H54 (cell line): ENCODE measurements around the gene BOK.
"Not testable (repeated sequence)": the region's sequence is repeated elsewhere in the genome, so short reads cannot be mapped to it uniquely, and the experiment has no call there.

ENCODE experiments used
- DNase-seq: peaks from one replicate; pipeline ENCODE4 v3.0.0; 2011; ENCODE audit warnings: low spot score, mixed read lengths; ENCODE audit not compliant: insufficient read length
- FAIRE-seq: peaks from 3 replicates; lab custom pipeline; 2011; peaks lifted over from hg19 to GRCh38; lab: Jason Lieb, UNC
- POLR2A ChIP-seq: IDR thresholded peaks from 2 replicates; pipeline ENCODE4 v1.6.1; 2011; ENCODE audit warnings: low read depth, mild to moderate bottlenecking, low read length

The BOK gene

GRCh38 chr2:241556746-241557145 lies 1.8 kb upstream of the BOK start:
- no peak for TF ChIP-seq POLR2A
- DNase-seq (no peak), FAIRE-seq (no peak)

GRCh38 chr2:241559323-241560161 lies 997 bp downstream of the BOK start:
- FAIRE-seq (no peak), DNase-seq (no peak)
- no peak for TF ChIP-seq POLR2A

GRCh38 chr2:241560162-241560882 lies 1.8 kb downstream of the BOK start:
- no peak for TF ChIP-seq POLR2A
- FAIRE-seq (no peak), DNase-seq (no peak)

GRCh38 chr2:241560883-241561474 lies 2.4 kb downstream of the BOK start:
- no peak for TF ChIP-seq POLR2A
- no peak for FAIRE-seq
- no peak for DNase-seq

DNA sequence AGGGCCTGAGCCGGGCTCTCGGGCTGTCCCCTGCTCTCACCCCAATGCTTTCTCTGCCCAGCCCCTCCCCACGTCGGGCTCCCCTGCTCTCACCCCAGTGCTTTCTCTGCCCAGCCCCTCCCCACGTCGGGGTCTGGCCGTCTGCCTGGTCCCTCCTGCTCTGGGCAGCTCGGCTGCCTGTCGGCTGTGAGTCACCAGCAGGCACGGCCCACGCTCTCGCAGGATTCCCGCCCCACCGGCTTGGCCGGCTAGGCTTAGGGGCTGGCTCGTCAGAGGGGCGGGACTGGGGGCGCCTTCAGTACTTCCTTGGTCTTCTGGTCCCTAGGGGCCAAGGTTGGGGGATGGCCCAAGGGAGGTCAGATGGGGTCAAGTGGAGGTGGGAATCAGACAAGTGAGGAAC lies 3.3 kb downstream of the BOK start:
- DNase-seq (peak; percentile 86), FAIRE-seq (no peak)
- TF ChIP-seq POLR2A: no peak

GRCh38 chr2:241562269-241562891 lies 3.8 kb downstream of the BOK start:
- FAIRE-seq (no peak), DNase-seq (no peak)
- TF ChIP-seq POLR2A: no peak

- TF ChIP-seq POLR2A: no peak
- FAIRE-seq (no peak), DNase-seq (no peak)
These were observed 4.5 kb downstream of the BOK start for GRCh38 chr2:241563031-241563507.

GRCh38 chr2:241563571-241563980 lies 5.0 kb downstream of the BOK start:
- no peak for DNase-seq
- TF ChIP-seq POLR2A: no peak
- FAIRE-seq: no peak

GRCh38 chr2:241563981-241564595 lies 5.5 kb downstream of the BOK start:
- no peak for TF ChIP-seq POLR2A
- no peak for FAIRE-seq
- no peak for DNase-seq

GRCh38 chr2:241564596-241565410 lies 6.3 kb downstream of the BOK start:
- DNase-seq (no peak), FAIRE-seq (no peak)
- no peak for TF ChIP-seq POLR2A

DNA sequence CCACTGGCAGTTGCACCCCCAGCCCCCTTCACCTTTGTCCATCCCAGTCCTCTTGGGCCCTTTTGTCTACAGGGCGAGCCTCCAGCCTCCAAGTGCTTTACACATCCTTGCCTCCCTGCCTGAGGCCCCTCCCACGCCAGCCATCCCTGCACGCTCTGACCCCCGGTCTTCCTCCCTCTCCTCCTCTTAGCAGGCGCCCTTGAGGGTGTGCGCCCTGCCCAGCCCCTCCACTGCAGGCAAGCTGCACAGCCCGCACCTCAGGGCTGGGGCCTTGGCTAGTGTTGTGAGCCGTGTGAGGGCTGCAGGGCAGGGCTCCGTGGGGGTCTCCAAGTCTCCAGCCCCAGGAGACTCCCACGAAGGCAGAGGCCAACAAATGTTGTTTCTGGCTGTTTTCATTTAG lies 6.9 kb downstream of the BOK start:
- FAIRE-seq: no peak
- DNase-seq: no peak
- TF ChIP-seq POLR2A: no peak

DNA sequence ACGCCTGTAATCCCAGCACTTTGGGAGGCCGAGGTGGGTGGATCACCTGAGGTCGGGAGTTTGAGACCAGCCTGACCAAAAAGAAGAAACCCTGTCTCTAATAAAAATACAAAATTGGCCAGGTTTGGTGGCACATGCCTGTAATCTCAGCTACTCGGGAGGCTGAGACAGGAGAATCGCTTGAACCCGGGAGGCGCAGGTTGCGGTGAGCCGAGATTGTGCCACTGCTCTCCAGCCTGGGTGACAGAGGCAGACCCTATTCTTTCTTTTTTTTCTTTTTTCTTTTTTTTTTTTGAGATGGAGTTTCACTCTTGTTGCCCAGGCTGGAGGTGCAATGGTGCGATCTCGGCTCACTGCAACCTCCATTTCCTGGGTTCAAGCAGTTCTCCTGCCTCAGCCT lies 7.5 kb downstream of the BOK start:
- FAIRE-seq, DNase-seq: not testable (repeated sequence)

- no peak for TF ChIP-seq POLR2A
- FAIRE-seq (no peak), DNase-seq (no peak)
These were observed 7.9 kb downstream of the BOK start for GRCh38 chr2:241566468-241566867.

DNA sequence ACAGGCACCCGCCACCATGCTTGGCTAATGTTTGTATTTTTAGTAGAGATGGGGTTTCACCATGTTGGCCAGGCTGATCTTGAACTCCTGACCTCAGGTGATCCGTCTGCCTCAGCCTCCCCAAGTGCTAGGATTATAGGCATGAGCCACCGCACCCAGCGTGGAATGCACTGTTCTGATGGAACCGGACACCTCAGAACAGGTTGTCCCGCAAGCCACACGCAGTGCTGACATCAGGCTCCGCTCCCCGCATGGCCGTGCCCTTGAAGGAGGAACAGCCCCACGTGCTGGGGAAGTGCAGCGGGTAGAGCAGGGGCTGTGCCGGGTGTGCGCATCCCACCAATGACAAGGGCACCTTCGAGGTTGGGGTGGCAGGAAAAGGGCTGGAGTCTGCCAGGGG lies 8.7 kb downstream of the BOK start:
- not testable (repeated sequence) for FAIRE-seq, DNase-seq
